DMS 273 treated with DMSO at 0.1 percent for 48 hours (cell line): ENCODE measurements around the gene ZNF420.

Experiments used
- DNase-seq: peaks from one replicate; lab custom pipeline; 2025; lab: John Stamatoyannopoulos, UW

ZNF420 gene

DNA sequence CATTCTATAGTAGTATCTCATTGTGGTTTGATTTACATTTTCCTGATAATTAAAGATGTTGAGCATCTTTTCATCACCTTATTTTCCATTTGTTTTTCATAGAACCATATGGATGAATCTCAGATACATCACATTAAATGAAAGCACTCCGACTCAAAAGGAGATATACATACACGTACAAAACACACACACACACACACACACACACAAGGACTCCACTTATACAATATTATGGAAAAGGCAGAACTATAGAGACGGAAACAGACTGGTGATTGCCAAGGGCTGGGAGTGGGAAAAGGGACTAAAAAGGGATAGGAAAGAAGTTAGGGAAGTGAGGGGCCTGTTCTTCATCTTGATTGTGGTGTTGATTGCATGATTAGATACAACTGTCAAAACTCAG is 70.0 kb downstream of the ZNF420 start:
- DNase-seq: no peak

- no peak for DNase-seq
Measured at GRCh38 chr19:37160153-37160552, 81.9 kb downstream of the ZNF420 start.

- DNase-seq: no peak
Measured at GRCh38 chr19:37165635-37166034, 87.4 kb downstream of the ZNF420 start.

- peak; percentile 98 for DNase-seq
Measured at GRCh38 chr19:37172368-37173366, 94.4 kb downstream of the ZNF420 start, which contains the start of gene ZNF585A. Gene ZNF585A (minus strand): TSS chr19:37172695. CDS start chr19:37169910, 2,785 bp downstream.
